NCI-H2029 treated with DMSO at 0.1 percent for 48 hours (cell line): ENCODE measurements around the gene FBXL22.
"Not testable (repeated sequence)": the region's sequence is repeated elsewhere in the genome, so short reads cannot be mapped to it uniquely, and the experiment has no call there.

ENCODE experiments used
- DNase-seq: peaks from one replicate; lab custom pipeline; 2025; lab: John Stamatoyannopoulos, UW

The FBXL22 gene

DNA sequence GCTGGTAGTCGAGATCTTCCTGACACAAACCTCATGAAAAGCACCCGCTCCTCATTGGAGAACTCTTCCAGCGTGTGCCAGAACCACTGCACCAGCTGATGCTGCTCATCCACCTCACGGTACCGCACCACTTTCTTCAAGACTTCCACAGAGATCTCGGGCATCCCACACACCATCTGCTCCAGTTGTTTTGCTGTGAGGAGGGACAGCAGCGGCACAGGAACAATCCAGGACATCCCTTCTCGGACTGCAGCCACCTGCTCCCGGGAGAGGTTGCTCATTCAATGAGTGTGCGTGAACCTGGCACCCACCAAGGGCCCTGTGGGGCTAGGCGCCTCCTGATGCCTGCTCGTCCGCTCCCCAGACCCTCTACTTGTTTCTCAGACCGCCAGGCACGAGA, 15.1 kb downstream of the FBXL22 start:
- DNase-seq = no peak

DNA sequence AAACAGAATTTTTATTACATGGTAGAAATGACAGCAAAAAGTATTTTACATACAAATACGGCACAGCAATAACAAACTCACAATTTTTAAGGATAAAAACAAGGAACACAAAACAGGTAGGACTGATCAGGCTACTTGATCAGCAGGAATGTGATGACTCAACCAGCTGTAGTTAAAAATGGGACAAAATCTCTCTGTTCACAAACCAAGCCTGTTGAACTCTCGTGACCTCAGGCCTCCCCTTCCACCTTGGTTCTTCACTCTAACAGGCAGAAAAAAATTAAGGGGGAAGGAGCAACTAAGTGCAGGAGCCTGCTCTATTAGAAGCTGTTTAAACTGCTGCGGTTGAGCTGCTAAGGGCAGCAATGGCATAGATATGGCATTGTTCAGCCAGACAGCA, 18.7 kb downstream of the FBXL22 start:
- DNase-seq = no peak

DNA sequence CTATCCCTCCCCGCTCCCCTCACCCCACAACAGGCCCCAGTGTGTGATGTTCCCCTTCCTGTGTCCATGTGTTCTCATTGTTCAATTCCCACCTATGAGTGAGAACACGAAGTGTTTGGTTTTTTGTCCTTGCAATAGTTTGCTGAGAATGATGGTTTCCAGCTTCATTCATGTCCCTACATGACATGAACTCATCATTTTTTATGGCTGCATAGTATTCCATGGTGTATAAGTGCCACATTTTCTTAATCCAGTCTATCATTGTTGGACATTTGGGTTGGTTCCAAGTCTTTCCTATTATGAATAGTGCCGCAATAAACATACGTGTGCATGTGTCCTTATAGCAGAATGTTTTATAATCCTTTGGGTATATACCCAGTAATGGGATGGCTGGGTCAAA, 20.0 kb downstream of the FBXL22 start:
- not testable (repeated sequence) for DNase-seq

DNA sequence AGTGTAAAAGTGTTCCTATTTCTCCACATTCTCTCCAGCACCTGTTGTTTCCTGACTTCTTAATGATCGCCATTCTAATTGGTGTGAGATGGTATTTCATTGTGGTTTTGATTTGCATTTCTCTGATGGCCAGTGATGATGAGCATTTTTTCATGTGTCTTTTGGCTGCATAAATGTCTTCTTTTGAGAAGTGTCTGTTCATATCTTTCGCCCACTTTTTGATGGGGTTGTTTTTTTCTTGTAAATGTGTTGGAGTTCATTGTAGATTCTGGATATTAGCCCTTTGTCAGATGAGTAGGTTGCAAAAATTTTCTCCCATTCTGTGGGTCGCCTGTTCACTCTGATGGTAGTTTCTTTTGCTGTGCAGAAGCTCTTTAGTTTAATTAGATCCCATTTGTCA, 20.4 kb downstream of the FBXL22 start:
- DNase-seq = not testable (repeated sequence)

DNA sequence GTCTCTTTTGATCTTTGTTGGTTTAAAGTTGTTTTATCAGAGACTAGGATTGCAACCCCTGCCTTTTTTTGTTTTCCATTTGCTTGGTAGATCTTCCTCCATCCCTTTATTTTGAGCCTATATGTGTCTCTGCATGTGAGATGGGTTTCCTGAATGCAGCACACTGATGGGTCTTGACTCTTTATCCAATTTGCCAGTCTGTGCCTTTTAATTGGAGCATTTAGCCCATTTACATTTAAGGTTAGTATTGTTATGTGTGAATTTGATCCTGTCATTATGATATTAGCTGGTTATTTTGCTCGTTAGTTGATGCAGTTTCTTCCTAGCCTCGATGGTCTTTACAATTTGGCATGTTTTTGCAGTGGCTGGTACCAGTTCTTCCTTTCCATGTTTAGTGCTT, 23.6 kb downstream of the FBXL22 start:
- DNase-seq = not testable (repeated sequence)

DNA sequence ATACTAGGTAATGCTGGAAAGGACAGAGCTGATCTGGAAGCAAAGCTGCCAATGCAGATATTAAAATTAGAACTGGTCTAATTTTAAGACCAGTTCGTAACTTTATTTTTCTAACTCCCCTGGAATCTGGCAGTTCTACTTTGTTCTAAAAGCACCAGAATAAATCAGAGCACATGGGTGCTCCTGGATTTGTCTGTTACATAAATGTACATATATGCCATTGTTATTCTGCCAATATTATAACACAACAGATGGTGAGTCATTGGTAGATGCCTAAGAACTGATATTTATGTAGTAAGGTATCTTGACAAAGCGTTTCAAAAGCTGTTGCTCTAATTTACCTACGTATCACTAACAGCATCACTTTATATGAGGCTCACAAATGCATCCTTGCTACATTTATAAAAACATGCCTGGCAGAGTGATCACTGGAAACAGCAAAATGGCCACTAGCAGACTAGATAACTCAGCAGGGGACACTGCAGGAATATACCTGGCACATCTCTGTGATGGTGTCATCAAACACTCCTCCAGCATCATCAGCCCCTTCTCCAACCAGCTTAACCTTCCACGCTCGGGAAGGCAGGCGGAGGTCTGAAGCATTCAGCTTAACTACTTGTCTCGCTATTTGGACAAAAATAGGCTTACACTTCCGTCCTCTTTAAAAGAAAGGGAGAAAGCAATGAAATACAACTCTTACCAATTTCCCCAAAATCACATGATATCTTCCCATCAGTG, 26.2 kb downstream of the FBXL22 start:
- no peak for DNase-seq

DNA sequence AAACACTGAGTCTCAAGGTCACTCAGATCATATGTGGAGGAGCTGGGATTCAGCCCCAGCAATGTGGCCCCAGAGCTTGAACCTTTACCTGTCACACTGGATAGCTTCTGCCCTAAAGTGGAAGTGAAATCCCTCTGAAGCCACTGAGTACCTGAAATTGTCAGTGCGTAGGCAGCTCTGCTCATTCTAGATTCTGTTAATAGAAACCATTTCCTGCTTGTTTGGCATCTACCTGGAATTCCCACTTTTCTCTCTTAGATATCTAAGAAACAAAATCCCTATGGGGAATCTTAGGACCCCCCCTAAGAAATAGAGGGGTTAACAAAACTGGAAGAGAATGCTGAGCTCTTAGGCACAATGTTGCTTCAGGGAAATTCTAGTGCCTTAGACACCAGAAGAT, 29.8 kb downstream of the FBXL22 start:
- DNase-seq = no peak

DNA sequence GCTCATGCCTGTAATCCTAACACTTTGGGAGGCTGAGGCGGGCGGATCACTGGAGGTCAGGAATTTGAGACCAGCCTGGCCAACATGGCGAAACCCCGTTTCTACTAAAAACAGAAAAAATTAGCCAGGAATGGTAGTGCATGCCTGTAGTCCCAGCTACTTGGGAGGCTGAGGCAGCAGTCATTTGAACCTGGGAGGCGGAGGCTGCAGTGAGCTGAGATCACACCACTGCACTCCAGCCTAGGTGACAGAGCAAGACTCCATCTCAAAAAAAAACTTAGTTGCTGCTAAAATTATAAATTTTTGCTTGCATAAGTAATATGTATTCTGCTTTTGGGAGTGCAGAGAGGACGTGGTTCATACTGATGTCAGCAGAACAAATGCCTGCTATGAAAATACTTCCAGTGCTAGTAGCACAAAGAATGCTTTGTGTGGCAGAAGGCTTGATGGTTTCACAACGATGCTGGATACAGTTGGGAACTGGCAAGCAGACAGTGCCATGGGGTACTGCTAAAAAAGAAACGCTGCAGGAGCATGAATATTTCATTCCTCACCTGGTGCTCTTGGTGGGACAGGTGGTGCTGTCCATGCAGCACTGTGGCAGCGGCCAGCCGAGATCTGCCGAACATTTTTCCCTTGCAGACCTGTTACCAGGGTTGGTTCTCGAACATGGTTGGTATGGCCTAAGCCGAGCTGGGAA, 31.1 kb downstream of the FBXL22 start:
- DNase-seq = no peak

DNA sequence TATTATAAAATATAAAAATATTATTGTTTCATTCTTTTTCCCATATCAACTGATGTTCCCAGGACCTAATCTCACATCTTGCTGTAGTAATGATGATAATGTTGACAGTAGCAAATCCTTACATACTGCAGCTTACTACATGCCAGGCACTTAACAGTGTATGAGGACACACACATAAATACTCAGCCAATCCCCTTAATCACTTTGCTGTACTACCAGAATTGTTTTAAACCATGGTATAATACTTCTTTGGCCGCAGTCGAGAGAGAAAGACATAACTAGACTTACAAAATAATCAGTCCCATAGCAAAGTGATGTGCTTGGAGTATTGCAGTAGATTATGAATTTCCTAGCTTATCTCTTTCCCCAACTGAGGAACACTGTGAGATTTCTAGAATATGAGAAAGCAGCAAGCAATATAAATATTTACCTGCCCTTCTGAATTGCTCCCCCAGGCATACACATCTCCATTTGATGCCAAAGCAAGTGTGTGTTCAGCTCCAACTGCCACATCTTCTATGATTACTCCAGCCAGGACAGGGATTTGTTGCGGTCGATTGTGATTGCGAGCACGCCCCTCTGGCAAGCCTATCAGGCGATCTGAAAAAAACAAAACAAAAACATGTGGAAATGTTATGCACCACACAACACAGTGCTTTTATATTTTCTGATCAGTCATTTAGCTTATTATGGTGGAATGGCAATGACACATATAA, 33.0 kb downstream of the FBXL22 start:
- DNase-seq = no peak

DNA sequence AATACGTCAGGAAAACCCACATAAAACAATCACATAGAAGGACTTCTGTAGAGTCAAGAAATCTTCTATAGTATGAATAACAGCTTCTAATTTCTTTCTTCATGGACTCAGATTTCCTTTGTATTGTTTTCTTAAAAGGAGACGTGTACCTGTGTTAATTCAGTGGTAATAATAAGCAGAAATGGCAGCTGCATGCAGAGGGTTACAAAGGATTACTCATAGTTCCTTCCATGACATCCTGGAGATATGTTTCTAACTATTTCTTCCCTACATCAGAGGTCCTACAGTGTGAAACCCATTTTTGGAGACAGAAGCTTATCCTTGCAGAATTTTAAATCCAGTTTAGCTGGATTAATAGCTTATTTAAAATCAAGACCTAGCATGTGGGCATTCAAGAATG, 36.1 kb downstream of the FBXL22 start:
- no peak for DNase-seq

DNA sequence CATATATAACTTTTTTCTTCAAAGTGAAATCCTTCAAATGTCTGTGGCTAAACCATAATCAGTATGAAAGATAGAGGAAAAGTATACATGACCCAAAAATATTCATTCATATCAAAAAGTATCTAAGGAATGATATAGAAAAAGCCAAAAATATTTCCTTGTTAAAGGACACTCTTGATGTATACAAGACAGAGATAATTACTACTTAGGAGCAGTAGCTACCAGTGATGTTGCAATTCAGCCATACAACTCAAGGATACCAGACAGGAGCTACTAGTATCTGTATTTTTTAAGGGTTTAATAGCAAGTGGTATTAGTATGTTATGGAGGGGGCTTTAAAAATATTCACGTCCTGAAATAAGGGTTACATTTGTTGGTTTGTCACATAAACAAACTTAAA, 37.0 kb downstream of the FBXL22 start:
- DNase-seq = no peak

DNA sequence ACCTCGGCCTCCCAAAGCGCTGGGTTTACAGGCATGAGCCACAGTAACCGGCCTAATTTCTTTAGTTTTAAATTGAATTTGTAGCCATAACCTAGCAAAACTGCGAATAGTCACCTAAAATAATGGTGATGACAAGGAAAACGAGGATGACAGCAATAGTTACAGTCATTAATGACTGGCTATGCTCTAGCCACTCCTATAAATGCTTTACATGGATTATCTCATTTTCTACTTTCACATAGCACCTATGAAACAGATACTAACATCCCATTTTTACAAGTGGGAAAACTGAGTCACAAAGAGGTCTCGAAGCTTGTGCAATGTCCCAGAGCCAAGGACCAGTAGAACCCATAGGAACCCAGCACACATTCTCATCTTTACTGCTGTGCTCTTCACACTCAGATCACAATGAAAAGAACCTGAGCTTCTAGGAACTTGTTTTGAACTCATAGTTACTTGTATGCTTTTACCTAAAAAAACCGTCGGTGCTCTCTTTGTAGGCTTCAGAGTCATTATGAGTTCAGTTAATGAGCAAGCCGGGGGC, 39.4 kb downstream of the FBXL22 start:
- no peak for DNase-seq

DNA sequence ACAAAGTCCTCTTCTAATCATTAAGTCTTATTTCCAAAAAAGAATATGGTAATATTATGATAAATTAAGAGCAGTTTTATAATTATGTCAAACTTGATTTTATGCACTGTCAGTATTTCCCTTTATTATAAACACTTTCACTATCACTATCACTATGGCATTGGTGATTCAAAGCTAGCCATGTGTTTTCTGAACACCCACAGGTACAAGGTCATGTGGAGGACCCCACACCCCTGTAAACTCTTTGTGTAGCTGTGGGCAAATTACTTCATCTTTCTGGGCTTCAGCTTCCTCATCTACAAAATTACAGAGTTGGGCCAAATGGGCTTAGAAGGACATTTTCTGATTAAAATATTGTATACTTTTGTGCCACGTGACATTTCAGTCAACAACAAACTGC, 41.7 kb downstream of the FBXL22 start:
- no peak for DNase-seq

DNA sequence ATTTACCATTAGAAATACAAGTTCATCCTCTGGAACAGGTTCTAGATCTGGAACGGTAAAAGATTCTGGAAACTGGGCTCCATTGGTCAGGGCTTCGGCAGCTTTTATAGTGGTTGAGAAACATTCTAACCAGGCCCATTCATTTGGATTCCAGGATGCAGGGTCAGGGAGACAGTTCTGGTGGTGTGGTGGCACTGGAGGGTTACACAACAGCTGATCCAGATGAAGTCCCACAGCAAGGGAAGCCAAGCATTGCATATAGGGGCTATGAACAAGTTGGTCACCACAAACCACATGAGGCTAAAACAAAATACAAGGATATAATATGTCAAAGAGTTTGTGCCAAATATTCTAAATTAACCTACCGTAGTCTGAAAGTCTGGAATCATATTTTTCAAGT, 43.0 kb downstream of the FBXL22 start:
- DNase-seq = no peak
